Chondrocyte (in vitro differentiated cells): Measurements from ENCODE around the gene LRRC19. TPM values are rescaled to one million over a fixed set of nuclear protein-coding genes. Genes with fewer than 3 reads are reported as not detected.
A peak's percentile ranks its signal among the peaks of the same experiment; 100 is the strongest.

ENCODE experiments used
- DNase-seq: peaks from one replicate; pipeline ENCODE4 v3.0.0; 2021; ENCODE audit warnings: mixed read lengths, low spot score
- H3K27ac Mint-ChIP-seq: one replicate; pipeline ENCODE4 v1.8.0; 2021; ENCODE audit warnings: mild to moderate bottlenecking, moderate library complexity, mixed read lengths; ENCODE audit not compliant: unreplicated experiment
- H3K27me3 Mint-ChIP-seq: 2 replicates; pipeline ENCODE4 v1.8.0; 2021; ENCODE audit warnings: low read depth, mixed read lengths
- H3K36me3 Mint-ChIP-seq: 2 replicates; pipeline ENCODE4 v1.8.0; 2021; ENCODE audit warnings: low read depth, mixed read lengths
- H3K4me1 Mint-ChIP-seq: 2 replicates; pipeline ENCODE4 v1.8.0; 2021; ENCODE audit warnings: low read depth, mild to moderate bottlenecking, mixed read lengths
- H3K4me3 Mint-ChIP-seq: one replicate; pipeline ENCODE4 v1.8.0; 2021; ENCODE audit warnings: mild to moderate bottlenecking, moderate library complexity, mixed read lengths; ENCODE audit not compliant: unreplicated experiment
- H3K9me3 Mint-ChIP-seq: 2 replicates; pipeline ENCODE4 v1.8.0; 2021; ENCODE audit warnings: low read depth, mixed read lengths
- CTCF ChIP-seq: fragments of 200-600 bp; sonication (generic); IDR thresholded peaks from 2 replicates; pipeline ENCODE4 v1.5.0; 2021; ENCODE audit warnings: antibody characterized with exemption, mild to moderate bottlenecking, moderate library complexity
- total RNA-seq: library from RNA; stranded (reverse); gene quantifications from 3 replicates; pipeline ENCODE4 v1.2.1, GENCODE V29; 2021

The LRRC19 gene
- total RNA-seq, 1 donor from 2014 or later, result not detected

GRCh38 chr9:26950521-26950920 lies 55.0 kb downstream of the LRRC19 start:
- TF ChIP-seq CTCF, result no peak
- Mint-ChIP-seq H3K36me3 (no peaks in the 10 kb centered on the region), H3K27me3 (no peaks in the 10 kb centered on the region), H3K9me3 (no peaks in the 10 kb centered on the region), H3K4me3 (no peak overlapping the region), H3K4me1 (peaks cover 20% of the 10 kb centered on the region), H3K27ac (no peak overlapping the region)
- no peak for DNase-seq

GRCh38 chr9:26949637-26950069 lies 55.8 kb downstream of the LRRC19 start:
- Mint-ChIP-seq H3K27me3 (no peaks in the 10 kb centered on the region), H3K4me1 (peaks cover 23% of the 10 kb centered on the region), H3K9me3 (no peaks in the 10 kb centered on the region), H3K4me3 (no peak overlapping the region), H3K27ac (no peak overlapping the region), H3K36me3 (no peaks in the 10 kb centered on the region)
- no peak for DNase-seq
- no peak for TF ChIP-seq CTCF

GRCh38 chr9:26947736-26948135 lies 57.7 kb downstream of the LRRC19 start:
- no peak for TF ChIP-seq CTCF
- no peak for DNase-seq
- Mint-ChIP-seq H3K9me3 (no peaks in the 10 kb centered on the region), H3K27ac (peak overlapping the region; percentile 100), H3K36me3 (no peaks in the 10 kb centered on the region), H3K4me1 (peaks cover 37% of the 10 kb centered on the region), H3K4me3 (peak overlapping the region; percentile 97), H3K27me3 (no peaks in the 10 kb centered on the region)

GRCh38 chr9:26946753-26947727 lies 58.4 kb downstream of the LRRC19 start, which contains the start of gene PLAA:
TSS of gene PLAA (minus strand) at chr9:26947242. CDS start at chr9:26947045, 197 bp downstream.
- TF ChIP-seq CTCF, result no peak
- Mint-ChIP-seq H3K27me3 (no peaks in the 10 kb centered on the region), H3K9me3 (no peaks in the 10 kb centered on the region), H3K36me3 (no peaks in the 10 kb centered on the region), H3K4me3 (peak within 1 kb of the TSS; percentile 97), H3K4me1 (peaks cover 40% of the 10 kb centered on the region), H3K27ac (peak within 1 kb of the TSS; percentile 100)
- DNase-seq, result peak; percentile 97

- peaks cover 47% of the 10 kb centered on the region for H3K4me1 Mint-ChIP-seq
- TF ChIP-seq CTCF, result no peak
- no peaks in the 10 kb centered on the region for H3K36me3 Mint-ChIP-seq
- no peaks in the 10 kb centered on the region for H3K9me3 Mint-ChIP-seq
- H3K27me3 Mint-ChIP-seq, result no peaks in the 10 kb centered on the region
- peak overlapping the region; percentile 100 for H3K27ac Mint-ChIP-seq
- H3K4me3 Mint-ChIP-seq, result peak overlapping the region; percentile 97
- DNase-seq, result no peak
These were observed 59.9 kb downstream of the LRRC19 start for GRCh38 chr9:26945591-26945990.

Other genes starting within 250 kb of the LRRC19 start
- gene CAAP1, start 112.9 kb downstream of the LRRC19 start, total RNA-seq, result 15.0 to 19.1 TPM (median 16.1 TPM) in 3 replicates
- gene PLAA, start 58.4 kb downstream of the LRRC19 start, total RNA-seq, result 33.0 to 36.8 TPM (median 34.7 TPM) in 3 replicates
- gene IFT74, start 49.3 kb downstream of the LRRC19 start, total RNA-seq, result 10.3 to 12.3 TPM (median 10.3 TPM) in 3 replicates
- gene TEK, start 103.6 kb upstream of the LRRC19 start, total RNA-seq, result 0.89 to 2.8 TPM (median 2.7 TPM) in 3 replicates